Vagina (tissue), 1 donor: ENCODE data around the gene ELAPOR2. TPM values are rescaled to one million over a fixed set of nuclear protein-coding genes. Genes with fewer than 3 reads are reported as not detected.

Experiments
- total RNA-seq: library from RNA; depleted of rRNA; stranded (reverse); fragments of >200 nt; gene quantifications from one replicate; pipeline ENCODE4 v1.2.3, GENCODE V29; 2016

Gene ELAPOR2
- total RNA-seq, 1 donor from 2014 or later = 5.6 TPM

Other genes with a start within 250 kb of the ELAPOR2 start
- 86.9 TPM for gene DMTF1, start 92.8 kb upstream of the ELAPOR2 start, total RNA-seq
- 36.6 TPM for gene TMEM243, start 160.1 kb upstream of the ELAPOR2 start, total RNA-seq